Activated CD8-positive, alpha-beta memory T cell treated with anti-CD3 and anti-CD28 coated beads, Interleukin-2, amount 50 U/mL, for 24 hours (primary cell): ENCODE data around the gene SORCS2.

Source experiments
- DNase-seq: peaks from one replicate; pipeline ENCODE4 v3.0.0-alpha.2; 2020; ENCODE audit errors: extremely low read depth

The SORCS2 gene

DNA sequence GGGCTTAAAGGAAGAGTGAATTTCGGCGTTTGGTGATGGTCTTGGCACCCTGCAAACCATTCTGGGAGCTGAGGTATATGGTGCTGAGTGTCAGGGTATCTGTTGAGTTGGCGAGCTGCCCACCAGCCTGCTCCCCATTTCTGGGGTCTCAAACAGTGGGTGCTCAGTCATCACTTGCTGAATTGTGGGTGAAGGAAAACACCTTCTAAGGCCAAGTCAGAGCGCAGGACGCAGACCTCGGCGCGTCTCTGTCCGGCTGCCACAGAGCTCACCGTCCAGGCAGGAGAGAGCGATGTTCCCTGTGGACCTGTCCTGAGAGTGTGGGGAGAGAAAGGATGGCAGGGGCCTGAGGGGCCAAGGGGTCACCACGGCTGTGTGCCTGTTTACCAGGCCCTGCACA lies 111.2 kb downstream of the SORCS2 start:
- DNase-seq = no peak

DNA sequence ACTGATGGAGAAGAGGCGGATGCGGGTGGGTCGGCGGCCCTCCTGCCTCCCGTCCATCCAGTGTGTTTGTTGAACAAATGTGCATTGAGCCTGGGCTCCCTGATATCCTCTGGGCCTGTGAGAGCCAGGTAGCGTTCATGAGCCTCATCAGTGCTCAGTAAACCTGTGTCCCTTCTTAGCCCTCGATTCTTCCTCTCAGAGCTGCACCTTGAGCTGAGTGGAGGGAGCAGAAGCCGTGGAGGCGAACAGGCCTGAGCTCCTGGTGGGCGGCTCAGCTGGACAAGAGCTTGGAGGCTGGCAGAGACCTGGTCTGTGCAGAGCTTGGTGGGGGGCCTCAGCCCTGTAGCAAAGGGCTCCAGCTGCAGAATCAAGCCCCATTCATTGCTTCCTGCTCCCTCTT lies 112.1 kb downstream of the SORCS2 start:
- DNase-seq = no peak

DNA sequence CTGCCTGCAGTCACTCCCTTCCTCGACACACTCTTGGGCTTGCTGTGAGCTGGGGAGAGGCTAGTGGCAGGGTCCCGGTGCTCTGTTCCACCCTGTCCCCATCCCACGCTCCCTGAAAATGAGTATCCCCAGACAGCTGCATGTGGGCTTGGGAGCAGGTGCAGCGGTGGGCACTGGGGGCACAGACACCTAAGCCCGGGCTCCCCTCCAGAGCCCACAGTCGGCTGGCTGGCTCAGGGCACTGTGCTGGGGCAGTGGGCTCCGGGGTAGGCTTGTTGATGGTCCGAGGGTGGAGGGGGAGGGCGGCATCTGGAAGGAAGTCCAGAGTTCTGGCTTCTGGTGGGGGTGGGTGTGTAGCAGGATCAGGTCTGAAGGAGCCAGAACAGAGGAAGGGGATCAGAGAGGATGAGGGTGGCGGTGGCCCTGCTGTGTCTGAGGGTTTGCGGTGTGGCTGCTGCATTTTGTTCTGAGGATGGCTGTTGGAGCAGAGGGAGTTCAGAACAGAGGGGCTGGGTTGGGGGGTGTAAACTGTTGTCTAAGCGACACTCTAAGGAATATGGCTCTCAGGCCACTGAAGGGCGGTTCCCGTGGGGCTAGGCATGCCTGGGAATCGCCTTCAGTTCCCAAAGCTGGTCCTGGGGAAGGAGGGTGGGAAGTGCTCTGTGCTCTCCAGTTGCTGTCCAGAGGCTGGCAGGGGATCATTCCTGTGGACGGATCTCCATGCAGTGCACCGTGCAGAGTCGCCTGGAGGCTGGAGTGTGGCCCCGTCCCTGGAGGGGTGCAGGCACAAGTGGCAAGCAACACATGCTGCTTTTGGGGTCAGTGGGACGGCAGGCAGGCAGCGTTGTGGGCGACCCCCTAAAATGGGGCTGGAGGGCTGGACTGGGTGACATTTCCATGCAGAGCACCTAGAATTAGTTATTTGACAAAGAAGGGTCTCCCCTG lies 114.0 kb downstream of the SORCS2 start:
- no peak for DNase-seq

DNA sequence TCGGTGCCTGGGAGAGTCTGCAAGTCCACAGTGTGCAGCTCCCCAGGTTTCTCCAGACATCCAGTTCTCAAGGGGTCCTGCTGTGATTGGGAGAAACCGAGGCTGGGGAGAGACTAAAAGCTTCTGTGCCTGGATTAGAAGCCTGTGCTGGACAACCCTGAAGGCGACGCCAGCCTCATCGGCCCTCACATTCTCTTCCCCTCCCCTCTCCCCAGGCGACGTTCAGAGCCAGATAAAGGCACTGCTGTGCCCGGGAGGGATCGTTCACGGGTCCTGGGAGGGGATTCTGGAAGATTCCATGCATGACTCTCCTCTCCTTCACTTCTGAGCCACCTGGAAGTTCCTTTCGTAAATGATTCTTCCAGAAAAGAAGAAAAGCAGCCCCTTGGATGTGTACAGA lies 114.6 kb downstream of the SORCS2 start:
- no peak for DNase-seq

DNA sequence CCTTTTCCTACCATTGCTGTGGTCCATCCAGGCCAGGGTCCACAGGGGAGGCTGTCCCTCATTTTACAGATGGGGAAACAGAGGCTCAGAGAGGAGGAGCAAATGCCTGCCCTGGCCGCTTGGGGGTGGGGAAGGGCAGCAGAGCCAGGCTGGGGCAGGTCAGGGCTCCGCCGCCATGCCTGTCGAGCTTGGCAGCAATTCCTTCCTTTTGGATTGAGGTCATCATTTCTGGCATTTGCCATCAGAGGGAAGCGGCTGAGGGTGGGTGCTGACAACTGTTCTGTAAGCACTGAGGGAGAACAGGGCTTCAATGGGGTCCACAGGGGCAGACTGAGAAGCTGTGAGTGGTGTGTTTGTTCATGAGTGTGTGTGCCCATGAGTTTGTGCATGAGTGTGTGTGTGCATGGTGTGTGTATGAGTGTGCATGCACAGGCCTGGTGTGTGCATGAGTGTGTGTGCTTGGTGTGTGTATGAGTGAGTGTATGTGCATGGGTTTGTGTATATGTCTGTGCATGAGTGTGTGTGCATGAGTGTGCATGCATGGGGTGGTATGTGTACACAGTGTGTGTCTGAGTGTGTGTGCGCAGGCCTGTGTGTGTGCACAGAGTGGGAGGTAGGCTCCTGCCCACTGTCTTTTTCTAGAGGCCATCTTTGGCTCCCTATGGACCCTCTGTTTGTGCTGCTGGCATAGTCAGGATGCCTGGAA lies 115.2 kb downstream of the SORCS2 start:
- DNase-seq = no peak

DNA sequence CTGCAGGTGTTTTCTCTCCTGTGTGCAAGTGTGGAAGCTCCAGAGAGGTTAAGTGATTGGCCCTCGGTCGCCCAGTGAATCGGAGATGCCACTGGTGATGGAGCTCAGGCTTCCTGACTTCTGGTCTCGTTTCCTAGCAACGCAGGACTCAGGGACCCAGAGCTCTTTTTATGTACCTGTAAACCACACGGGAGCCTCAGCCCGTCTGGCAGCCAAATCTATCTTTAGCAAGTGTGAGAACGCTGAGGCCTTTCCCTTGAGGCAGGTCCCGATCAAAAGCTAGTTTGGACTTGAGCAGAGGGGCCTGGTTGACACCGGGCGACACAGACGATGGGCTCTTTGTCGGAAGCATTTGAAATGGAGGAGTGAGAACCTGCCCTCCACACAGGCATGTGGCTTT lies 116.8 kb downstream of the SORCS2 start:
- no peak for DNase-seq

DNA sequence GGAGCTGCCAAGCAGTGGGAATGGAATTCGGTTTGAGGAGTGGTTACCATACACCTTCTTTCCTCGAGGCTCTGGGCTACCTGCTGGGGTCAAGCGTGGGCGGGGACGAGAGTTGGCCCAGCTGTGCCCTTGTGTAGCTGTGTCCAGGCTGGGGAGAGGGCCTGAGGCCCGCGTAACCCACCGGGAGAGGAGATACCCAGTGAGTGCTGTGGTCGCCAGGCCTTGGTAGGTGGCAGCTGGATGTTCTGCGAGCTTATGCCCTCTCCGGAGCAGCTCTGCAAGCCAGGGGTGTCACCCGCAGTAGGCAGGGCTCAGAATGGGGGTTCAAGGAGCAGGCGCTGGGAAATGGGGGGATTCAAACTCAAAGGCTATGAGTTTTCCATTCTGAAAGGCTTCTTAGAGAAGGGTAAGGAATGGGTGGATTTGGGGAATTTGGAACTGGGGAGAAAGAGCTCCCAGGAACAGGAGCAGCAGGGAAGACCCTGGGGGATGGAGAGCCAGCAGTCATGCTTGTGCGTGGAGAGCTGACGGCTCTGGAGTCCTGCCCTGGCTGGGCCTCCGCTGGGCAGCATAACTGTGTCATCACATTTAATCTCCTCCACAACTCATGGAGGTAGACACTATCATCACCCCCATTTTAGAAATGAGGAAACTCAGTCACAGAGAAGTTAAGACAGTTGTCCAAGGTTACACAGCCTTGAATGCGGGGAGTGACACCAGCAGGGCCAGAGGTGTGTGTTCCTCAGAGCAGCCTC lies 117.5 kb downstream of the SORCS2 start:
- no peak for DNase-seq

DNA sequence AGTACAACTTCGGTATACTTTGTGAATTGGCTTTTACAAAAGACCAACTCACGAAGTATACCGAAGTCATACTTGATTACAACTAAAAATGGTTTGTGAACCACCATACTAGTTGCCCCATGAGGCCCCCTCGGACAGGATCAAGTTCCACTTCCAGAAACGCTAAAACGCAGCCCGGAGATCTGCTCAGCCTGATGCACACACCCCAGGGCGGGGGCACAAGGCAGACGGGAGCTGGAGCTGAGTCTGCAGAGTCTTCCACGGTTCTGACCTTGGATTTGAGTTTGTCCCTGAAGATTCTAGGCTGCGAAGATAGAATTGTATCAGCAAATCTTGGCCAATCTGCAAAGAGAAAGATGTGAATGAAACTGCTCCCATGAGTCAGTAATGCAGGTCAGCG lies 118.1 kb downstream of the SORCS2 start:
- DNase-seq = no peak

DNA sequence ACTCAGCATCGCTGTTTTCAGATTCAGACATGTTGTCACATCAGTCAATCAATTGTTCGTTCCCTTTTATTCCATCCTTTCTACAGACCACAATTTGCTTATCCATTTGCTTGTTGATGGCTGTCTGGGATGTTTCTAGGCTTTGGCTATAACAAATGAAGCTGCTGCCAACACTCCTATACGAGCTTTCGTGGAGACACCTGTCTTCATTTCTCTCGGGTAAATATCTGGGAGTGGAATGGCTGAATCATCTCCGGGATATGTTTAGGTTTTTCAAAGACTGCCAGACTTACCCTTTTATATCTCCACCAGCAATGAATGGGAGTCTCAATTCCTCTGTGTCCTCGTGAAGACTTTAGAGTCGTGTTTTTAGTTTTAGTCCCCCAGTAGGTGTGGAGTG lies 118.9 kb downstream of the SORCS2 start:
- no peak for DNase-seq

DNA sequence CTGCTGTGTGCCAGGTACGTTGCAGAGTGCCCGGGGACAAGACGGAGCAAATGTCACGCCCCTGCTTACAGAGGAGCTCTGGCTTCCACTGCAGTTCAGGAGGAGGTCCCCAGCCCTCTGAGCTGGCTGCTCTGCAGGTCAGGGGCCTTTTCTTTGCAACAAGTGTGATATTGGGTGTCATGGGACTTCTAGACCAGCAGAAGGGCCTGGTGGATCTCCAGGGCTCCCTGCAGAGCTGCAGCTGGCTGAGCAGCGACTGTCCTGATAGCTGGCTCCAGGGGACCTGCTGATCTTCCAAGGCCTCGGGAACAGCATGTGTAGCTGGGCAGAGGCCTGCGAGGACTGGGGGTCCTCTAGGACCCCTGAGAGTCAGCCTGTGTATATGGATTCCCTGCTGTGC lies 120.4 kb downstream of the SORCS2 start:
- no peak for DNase-seq

DNA sequence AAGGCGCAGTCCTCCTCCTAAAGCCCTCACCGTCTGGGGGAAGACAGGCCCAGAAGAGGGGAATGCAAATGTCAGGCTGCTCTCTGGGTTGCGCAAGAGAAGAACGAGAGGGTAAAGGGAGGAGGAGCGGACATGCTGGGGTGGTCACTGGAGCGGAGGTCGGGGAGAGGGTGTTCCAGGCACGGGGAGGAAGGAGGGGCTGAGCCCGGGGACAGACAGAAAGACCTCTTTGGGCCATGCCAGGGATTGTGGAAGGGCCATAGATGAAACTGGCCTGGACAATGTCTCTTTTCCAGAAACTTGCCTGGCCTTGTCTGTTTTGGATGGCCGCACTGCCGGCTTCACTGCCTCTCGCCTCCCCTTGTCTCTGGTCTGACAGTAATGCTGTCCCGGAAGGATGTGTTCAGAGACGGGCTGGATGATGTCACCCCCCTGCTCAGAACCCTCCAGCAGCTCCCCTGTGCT lies 121.0 kb downstream of the SORCS2 start:
- DNase-seq = no peak

DNA sequence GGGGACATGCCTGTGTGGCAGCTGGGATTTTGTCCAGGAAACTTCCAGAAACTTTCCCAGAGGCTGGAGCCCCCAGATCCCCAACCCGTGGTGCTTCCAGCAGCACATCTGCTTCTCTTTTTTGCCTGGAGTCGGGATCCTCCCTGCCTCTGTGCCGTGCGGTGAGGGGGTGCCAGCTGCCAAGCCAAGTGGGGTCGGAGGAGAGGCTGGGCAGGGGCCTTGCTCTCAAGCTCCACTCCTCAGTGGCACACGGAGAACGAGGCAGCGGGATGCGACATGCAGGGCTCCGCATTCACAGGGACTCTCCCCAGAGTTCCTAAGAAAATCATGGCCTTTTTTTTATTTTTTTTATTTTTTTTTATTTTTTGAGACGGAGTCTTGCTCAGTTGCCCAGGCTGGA lies 121.7 kb downstream of the SORCS2 start:
- no peak for DNase-seq

DNA sequence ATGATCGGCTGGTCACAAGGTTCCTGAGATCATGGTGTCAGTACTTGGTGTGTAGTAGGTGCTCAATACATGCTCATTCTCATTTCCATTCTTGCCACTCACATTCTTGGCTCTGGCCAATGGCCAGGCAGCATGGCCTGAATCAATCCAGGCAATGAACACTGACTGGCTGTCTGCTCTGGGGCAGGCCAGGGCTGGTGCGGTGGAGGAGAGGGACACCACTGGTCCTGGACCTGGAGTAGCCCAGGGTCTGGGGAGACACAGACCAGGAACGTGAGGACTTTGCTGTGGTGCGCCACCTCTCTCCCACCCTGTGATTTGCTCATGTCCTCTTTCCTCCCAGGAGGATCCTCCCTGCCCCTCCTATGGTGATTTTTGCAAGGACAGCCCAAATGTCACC lies 122.9 kb downstream of the SORCS2 start:
- no peak for DNase-seq

DNA sequence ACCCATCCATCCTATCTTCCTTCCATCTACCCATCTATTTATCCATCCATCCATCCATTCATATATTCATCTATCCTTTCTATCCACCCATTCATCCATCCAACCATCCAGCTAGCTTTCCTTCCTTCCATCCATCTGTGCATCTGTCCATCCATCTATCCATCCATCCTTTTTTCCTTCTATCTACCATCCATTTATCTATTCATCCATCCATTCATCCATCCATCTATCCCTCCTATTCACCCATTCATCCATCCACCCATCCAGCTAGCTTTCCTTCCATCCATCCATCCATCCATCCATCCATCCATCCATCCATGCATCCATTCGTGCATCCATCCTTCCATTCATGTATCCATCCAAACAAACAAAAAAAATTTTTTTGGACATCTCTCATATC lies 123.6 kb downstream of the SORCS2 start:
- no peak for DNase-seq

DNA sequence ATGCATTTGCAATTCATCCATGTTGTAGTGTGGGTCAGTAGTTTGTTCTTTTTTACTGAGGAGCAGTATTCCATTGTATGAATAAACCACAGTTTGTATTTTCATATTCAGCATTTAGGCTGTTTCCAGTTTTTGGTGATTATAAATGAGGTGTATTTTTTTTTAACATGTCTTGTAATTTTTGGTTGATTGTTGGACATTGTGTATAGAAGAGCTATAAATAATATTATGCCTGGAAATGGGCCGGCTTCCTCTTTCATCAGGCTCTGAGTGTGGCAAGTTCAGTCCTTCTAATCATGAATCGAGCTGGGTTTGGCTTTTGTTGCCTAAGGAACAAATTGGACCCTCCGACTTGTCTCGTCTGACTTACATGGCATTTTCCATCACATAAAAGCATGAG lies 126.7 kb downstream of the SORCS2 start:
- no peak for DNase-seq

DNA sequence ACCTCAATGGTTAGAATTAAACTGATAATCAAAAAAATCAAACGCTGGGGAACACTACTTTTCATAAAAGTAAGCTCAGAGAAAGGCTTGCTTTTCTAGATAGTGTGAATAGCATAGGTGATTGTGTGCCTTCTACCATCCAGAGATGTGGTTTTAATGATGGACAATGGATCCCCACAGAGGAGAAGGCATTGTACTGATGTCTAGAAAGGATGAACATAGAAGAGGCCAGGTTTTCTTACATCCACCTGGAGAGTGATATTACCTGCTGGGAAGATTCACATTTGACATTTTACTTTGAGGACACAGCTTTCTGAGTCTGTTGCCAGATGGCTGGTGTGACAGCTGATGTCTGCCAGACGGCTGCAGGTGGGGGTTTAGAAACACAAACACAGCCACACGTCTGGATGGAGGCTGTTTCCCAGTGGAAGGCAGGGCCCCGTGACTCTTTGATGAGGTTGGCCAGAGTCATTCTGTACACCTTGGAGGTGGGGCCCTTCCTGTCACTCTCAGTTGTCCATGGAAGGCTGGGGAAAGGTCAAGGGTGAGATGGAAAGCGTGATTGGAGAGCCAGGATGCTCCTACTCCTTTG lies 128.0 kb downstream of the SORCS2 start:
- no peak for DNase-seq

DNA sequence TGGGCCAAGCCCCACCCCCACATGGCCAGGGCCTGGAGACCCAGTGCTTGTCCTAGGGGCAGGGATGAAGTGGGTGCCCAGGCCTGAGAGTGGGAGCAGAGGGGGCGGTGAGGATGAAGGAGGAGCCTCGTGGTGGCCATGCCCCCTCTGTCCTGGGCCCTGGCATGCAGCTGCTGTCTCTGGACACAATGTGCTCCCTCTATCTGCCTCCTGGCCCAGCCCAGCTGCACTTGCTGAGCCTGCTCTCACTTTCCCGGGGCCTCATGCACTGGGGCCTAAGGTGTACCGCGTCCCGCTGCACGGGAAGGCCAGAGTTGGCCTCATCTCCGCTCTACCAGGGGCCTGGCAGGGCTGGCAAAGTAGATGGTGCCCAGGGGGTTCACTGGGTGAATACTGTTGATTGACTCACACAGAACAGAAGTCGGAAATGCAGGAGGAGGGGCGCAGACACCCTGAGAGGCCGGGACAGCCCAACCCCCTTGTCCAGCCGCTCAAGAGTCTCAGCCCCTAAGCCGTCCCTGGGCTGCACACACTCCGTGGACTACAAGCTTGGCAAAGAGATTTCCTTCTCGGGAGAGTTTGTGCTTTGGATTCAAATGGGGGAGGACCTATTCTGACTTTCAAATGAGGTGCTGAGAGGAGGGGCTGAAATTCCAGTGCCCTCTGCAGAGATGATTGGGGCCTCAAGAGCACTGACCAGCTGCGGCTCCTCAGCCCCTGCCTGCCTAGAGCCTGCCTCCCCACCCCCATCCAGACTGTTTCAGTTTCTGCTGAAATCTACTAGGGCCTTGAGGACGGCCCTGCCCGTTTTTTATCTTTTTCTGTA lies 130.0 kb downstream of the SORCS2 start:
- DNase-seq = no peak

DNA sequence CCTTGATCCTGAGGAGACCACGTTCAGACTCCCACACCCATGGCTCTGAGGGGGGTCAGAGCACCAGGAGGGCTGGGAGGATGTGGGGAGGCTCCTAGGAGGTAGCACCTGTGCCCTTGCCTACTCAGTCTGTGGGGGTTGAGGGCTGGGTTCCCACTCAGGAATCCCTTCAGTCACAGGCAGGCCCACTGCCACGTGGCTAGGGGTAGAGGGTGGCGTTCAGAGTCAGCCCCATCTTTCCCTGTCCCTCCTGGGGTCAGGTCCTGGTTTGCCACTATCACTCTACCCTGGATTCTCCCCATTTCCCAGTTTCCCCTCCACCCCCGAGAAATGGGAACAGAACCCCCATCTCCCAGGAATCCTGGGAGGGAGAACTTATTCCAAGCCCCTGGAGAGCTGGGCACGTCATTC lies 131.1 kb downstream of the SORCS2 start:
- DNase-seq = no peak

DNA sequence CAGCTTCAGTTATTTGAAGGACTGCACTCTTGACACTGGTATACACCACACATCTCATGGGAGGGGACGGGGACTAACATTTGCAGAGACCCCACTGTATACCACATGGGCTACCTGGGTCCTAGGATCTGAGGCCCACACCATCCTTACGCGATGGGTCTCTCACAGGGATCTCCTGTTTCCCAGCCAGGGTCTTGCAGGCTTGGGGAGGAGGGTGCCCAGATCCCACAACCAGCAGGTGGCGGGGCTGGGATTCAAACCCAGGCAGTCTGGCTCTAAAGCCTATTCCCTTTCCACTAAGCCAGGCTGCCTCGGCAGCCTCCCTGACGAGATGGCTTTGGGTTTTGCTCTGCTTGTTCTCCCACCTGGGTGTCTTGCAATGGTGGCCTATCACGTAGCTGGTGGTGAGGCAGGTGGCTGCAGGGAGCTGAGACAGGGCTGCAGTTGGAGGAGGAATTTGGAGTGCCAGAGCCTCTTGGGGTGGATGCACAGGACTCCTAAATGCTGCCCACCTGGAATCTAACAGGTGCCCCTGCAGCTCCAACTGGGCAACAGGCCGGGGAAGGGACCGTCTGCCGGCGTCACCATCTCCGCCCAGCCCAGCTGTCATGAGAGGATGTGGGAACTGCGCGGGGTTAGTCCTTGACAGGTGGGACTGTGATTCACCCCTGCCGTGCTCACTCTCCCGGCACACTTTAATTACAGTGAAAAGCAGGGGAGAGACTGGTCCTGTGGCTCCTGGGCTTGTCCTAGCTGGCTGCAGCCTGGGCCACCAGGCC lies 131.7 kb downstream of the SORCS2 start:
- DNase-seq = no peak

DNA sequence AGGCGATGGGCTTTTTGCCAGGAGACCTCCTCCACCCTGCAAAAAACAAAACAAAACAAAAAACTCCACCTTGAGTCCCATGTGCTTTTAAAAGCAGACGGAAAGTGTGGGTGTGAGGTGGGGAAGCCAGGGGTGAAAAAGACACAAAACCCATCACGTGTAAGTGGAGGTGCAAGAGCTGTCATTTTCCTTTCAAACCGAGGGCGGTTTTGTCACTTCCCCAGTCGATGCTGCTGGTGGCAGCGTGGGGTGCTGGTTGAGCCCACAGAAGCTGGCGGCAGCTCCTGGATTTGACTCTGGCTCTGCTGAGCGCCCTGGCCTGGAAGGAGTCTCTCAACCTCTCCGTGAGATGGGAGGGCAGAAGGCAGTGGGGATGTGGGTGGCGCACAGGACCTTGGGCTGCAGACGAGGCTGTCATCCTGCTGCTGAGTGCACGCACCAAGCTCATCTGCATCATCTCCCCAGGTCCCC lies 132.3 kb downstream of the SORCS2 start:
- no peak for DNase-seq
